ENCODE data around the gene ASIC1. TPM values are rescaled to one million over a fixed set of nuclear protein-coding genes. Genes with fewer than 3 reads are reported as not detected.
A peak's percentile ranks its signal among the peaks of the same experiment; 100 is the strongest.

ASIC1 gene
- total and polyA plus RNA-seq, 2 of the 4 experiments (the other 2 are of a cell fraction): 1.6 to 9.9 TPM

DNA sequence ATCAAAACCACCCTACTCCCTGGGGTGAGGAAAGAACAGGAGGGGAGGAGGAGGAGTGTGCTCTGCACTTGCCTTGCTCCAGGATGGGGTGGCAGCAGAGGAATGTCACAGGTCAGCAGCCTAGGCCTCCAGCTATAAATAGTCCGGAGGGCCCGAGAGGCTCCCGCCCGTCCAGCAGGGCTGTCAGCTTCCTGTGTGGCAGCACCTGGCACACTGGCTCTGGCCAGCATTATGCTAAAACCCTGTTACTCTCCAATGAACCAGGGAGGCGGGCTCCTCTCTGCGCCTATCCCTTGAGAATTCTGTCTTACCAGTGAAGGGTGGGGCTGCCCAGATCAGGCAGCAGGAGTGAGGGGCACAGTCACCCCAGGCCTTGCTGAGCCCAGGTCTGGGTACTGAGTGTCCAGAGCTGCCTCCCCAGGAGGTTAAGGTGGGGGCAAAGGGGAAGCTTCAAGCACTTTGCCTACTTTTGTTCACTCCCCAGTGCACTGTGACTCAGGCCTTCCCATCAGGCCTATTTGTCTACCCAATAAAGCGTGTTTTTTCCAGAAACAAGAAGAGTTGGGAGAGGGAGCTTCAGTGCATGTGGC is 53.5 kb downstream of the ASIC1 start:
- 0 out of 2 replicates have a peak, but pooled peaks cover 4% of the 10 kb centered on the region for H4K20me1 ChIP-seq (ENCODE audit: insufficient read depth, low read length)
- H3K4me3 ChIP-seq (ENCODE audit: insufficient read depth, low read depth, low read length): no peak overlapping the region
- peak overlapping the region; percentile 45; the same call in 1 of the 2 replicates for H2AK5ac ChIP-seq (ENCODE audit: low read depth, low read length)
- peak overlapping the region; percentile 22 for H3K4ac ChIP-seq (ENCODE audit: low read depth, low read length)
- H3K36me3 ChIP-seq (ENCODE audit: control insufficient read depth, insufficient read depth, low read length): no peaks in the 10 kb centered on the region
- BruUV-seq (replicated peaks): no TSS peak
- H2BK20ac ChIP-seq (ENCODE audit: low read depth, low read length): no peak overlapping the region; the same call in 1 of the 2 replicates
- H4K5ac ChIP-seq (ENCODE audit: low read depth, low read length): peak overlapping the region; percentile 76
- dilution Hi-C loops (cut with HindIII; ENCODE audit: low sequenced_read_pairs, unreplicated experiment) (no loop called here), intact Hi-C loops (cut with micrococcal nuclease) (no loop called here), in situ Hi-C loops (cut with MboI; ENCODE audit: low sequenced_read_pairs) (no loop called here)
- no peak overlapping the region for H3K4me2 ChIP-seq (ENCODE audit: low read depth, low read length)
- ChIA-PET CTCF (interaction anchor here (0.8 to 2.2 kb wide), 9 partner anchors 7 to 144 kb away, joined by 3 to 13 read pairs (median 5); partner anchors contain the start of genes CERS5, GPD1 and SMARCD1), POLR2A (ENCODE audit: unreplicated experiment) (interaction anchor here (0.6 to 1.3 kb wide), 3 partner anchors 26 to 110 kb away, joined by 3 to 4 read pairs (median 3); partner anchors contain the start of gene SMARCD1)
- no peak overlapping the region for H3K56ac ChIP-seq (ENCODE audit: extremely low read depth, insufficient read depth, low read length)
- peak overlapping the region; percentile 18; the same call in 1 of the 2 replicates for H3K9ac ChIP-seq (ENCODE audit: low read depth, low read length)
- peak overlapping the region; percentile 78 for H3K14ac ChIP-seq (replicated peaks; ENCODE audit: low read depth, low read length)
- 14% methylated on average over 2 of the region's 7 CpGs; no CpG with 5 or more reads in 1 of the 2 experiments for WGBS, 2 experiments (ENCODE audit: extremely low coverage in 2 of 2, insufficient read length in 1 of 2)
- peak overlapping the region; percentile 49 to 96 for H4K8ac ChIP-seq (ENCODE audit: low read depth in 2 of 2, low read length in 2 of 2)
- peaks cover 4% of the 10 kb centered on the region for H3K9me1 ChIP-seq (ENCODE audit: insufficient read depth, low read length)
- H2AFZ ChIP-seq (replicated peaks; ENCODE audit: low read length, poor library complexity): peak overlapping the region; percentile 99
- ATAC-seq (ENCODE audit: low read depth) (no peak), DNase-seq (peak; percentile 11)
- peak overlapping the region; percentile 21; the same call in 1 of the 2 replicates for H3K27ac ChIP-seq (ENCODE audit: insufficient read depth, low read length)
- peaks cover 13% of the 10 kb centered on the region for H3K4me1 ChIP-seq (ENCODE audit: control insufficient read depth, insufficient read depth, low read length)
- peak overlapping the region; percentile 10; the same call in 1 of the 2 replicates for H2BK120ac ChIP-seq (ENCODE audit: low read depth, low read length)
- peak overlapping the region; percentile 25; the same call in 1 of the 3 replicates for H2BK15ac ChIP-seq (ENCODE audit: low read depth, low read length)
- peak overlapping the region; percentile 61 for H2BK5ac ChIP-seq (ENCODE audit: low read depth, low read length, poor library complexity, severe bottlenecking)
- H3K23ac ChIP-seq (ENCODE audit: low read depth, low read length): peak overlapping the region; percentile 33; the same call in 1 of the 2 replicates
- H2AK9ac ChIP-seq (replicated peaks; ENCODE audit: low read depth, low read length, poor library complexity): peak overlapping the region; percentile 39
- H3K79me1 ChIP-seq (ENCODE audit: low read depth in 1 of 2, low read length in 2 of 2): peaks cover 6 to 27% of the 10 kb centered on the region in 2 experiments; a peak in 3 of 4 replicates
- H3K9me3 ChIP-seq (ENCODE audit: control insufficient read depth, insufficient read depth, low read length): no peaks in the 10 kb centered on the region
- TF ChIP-seq RFX5 (IDR thresholded peaks at IDR 0.05; ENCODE audit: low read depth, low read length) (0 out of 2 replicates have a peak, but pooled peaks have one; percentile 2), RCOR1 (IDR thresholded peaks at IDR 0.05; ENCODE audit: insufficient replicate concordance, low read length) (no peak)
- H4K91ac ChIP-seq (ENCODE audit: insufficient read depth, low read depth, low read length): peak overlapping the region; percentile 31
- H3K27me3 ChIP-seq (ENCODE audit: control insufficient read depth, insufficient read depth, low read length): no peaks in the 10 kb centered on the region
- H3K18ac ChIP-seq (ENCODE audit: low read depth, low read length): peak overlapping the region; percentile 12; the same call in 1 of the 2 replicates

Data from IMR-90 (cell line).